DMS53 (cell line): ENCODE measurements around the gene TRMT11.
"Not testable (repeated sequence)": the region's sequence is repeated elsewhere in the genome, so short reads cannot be mapped to it uniquely, and the experiment has no call there.

ENCODE experiments used
- DNase-seq: peaks from one replicate; lab custom pipeline; 2025; lab: John Stamatoyannopoulos, UW

TRMT11 gene

DNA sequence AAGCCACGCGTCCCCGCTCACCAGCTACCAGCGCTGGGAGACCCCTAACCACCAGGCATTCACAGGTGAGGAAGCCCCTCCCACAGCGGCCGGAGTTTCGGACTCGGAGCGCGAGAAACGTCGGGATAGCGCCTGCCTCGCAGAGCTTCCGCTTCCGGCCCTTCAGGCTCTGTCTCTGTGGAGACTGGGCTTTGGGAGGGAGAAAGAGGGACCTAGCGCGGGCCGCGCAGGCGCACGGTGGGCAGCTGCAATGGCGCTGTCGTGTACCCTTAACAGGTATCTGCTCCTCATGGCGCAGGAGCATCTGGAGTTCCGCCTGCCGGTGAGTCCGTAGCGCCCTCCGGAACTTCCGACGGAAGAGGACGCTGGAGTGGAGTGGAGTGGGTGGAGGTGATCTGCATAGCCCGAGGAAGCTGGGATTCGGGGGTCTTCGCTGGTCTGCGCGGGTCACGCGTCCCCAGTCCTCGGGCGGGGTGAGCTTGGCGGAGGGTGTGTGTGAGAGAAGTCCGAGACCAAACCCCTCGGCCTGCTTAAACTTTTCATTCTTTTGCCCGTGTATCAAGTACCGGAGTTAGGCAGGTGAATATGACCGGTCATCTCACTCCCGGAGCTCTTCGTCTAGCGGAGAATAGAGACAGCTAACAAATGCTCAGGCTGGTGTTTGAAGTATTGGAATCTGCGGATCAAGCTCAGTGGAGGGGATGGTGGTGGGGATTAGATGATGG lies at the start of gene TRMT11:
TSS of gene TRMT11 (plus strand) at position 240 of the 725 bp plus-strand sequence. CDS start at position 251, 11 bp downstream.
- DNase-seq = peak; percentile 96

- no peak for DNase-seq
Observed at GRCh38 chr6:125939026-125939425, 47.3 kb upstream of the TRMT11 start.

DNA sequence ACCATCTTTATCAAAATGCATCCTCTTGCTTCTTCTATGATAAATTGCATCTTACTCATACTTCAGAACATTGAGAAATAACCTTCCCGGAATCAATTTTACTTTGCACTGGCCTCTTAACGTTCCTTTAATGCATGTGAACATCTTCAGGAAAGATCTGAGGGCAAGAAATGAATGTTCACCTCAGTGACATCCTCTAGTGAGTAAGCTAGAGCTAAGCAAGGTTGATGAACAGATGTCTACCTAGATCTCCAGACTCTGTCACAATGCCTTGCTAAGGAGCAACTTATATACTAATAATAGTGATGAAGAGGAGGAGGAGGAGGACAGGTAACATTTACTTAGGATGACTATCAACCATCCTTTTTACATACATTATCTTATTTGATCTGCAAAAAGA lies 46.5 kb upstream of the TRMT11 start:
- DNase-seq = no peak

DNA sequence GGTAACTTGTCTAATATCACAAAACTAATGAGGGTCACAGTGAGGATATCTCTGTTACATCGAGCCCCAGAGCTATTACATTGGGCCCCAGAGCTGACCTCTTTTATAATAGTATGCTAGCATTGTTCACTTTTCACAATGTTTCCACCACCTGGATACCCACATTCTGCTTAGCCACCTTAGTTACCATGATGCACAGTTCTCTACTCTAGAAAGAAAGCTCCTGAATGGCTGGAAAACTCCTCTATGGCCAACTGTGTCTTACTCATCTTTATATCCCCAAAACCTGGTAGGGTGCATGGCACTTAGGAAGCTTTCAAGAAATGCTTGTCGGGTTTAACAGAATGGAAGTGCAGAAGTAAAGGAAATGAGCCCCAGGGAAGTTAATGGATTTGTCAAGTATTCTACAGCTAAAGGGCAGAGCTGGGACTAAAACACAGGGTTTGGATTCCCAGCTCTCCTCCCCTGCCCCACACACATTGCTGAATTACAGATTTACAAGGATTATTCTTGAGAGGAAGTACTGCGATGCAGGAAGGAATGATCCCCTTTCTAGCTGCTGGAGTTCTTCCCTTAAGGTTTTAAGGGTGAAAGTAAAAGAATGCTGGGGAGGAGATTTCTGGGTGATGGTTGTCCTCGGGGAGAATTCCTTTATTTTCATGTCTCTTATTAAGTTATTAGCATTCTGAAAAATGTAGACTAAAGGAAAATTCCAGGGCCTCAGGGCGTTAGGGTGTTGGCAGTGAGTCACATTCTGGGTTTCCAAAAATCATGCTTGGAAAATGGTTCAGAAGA lies 45.9 kb upstream of the TRMT11 start:
- DNase-seq = no peak

GRCh38 chr6:125942672-125943527 lies 43.4 kb upstream of the TRMT11 start:
- peak; percentile 16 for DNase-seq

DNA sequence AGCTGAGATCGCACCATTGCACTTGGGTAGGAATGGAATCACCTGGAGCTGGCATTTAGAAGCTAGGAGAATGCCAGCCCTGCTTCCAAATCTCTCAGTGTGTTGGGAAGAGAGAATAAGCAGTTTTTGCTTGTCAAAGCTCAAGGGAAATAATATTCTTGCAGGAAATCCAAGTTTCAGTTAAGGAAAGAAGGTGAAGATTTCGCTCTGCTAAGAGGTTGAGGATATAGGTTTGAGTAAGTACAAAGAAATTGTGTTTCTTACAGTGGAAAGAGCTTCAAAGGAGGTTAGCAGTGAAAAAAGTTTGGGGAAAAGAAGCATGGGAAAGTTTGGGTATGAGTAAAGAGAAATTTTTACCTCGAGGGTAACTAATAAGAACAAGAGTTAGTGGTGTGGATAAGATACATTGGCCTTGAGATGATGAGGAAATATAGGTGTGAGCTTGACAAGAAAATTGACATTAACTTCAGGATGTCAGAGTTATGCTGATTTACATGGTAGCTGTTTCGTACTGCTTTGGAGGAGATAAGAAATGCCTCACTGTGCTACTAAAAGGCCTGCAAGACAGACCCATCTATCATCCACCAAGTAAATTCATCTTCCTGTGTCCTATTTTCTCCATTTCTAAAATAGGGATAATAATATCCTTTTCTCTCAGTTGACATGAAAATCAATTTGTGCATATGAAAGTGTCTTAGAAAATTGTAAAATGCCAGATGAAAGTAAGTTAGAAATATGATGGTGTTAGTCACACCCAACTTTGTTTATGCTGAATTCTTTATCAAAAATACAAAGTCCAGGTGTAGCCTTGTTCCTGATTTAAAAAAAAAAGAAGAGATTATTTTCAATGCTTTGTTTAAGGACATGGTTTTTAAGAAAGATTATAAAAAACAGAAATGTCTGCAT lies 42.6 kb upstream of the TRMT11 start:
- no peak for DNase-seq

DNA sequence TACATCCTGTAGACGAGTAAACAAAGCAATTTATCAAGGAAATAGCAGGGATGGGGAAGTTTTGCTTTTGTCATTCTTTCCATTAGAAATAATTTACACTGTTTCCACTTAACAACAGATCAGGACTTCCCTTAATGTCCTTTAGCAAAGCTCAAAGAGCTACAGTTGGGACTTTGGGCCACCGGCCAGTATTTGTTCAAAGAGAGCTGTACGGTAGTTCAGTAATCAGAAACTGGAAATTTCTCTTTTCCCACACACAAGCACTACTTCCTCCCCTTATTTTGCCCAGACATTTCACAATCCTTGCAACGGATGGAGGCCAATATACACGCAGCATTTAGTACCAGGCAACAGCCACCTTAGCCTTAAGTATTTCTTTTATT lies 41.9 kb upstream of the TRMT11 start:
- DNase-seq = peak; percentile 43

GRCh38 chr6:125944896-125945295 lies 41.4 kb upstream of the TRMT11 start:
- DNase-seq = no peak

DNA sequence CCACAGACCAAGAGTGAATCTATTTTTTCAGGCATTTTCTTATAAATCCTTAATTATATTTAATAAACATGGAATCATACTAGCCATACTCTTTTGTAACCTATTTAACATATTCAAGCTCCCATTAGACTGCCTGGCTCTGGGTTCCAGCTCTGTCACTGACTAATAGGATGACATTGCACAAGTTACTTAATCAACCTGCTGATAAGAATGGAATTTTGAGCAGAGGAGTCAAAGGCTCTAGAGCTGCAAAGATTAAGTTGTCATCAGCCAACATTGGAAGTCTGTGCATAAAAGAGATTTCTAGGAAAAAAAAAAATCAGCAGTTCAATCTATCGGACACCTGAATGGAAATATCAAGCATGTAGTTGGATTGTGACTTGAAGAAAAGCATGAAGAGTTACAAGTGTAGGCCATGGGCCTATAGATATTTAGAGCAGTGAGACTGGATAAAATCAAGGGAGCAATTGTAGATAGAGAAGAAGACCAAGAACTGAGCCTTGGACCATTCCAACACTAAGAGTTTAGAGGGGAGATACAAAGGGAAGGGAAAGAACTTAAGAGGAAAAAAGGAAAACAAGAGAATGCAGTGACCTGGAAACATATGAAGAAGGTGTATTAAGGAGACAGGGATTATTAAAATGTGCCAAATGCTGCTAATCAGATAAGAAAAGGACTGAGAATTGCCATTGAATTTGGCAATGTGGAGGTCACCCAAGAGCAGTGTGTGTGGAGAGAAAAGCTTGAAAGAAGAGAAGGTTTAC lies 40.8 kb upstream of the TRMT11 start:
- DNase-seq = no peak

DNA sequence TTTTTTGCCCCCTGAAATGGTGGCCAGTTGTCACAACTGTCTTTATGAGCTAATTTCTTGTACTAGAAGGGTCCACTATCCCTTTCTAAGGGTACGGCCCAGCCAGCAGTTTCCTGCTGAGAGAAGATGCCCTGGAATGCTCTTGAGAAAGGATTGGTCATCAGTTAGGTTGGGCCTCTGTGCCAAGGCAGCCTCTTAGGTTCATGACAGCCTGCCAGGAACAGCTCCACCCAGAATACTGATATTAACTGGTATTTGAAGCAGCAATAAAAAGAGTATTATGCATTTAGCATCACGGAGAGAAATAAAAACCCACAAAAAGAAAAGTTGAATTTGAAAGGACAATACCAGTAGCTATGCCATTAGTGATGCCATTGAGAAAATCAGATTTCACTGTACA lies 38.7 kb upstream of the TRMT11 start:
- DNase-seq = peak; percentile 3

DNA sequence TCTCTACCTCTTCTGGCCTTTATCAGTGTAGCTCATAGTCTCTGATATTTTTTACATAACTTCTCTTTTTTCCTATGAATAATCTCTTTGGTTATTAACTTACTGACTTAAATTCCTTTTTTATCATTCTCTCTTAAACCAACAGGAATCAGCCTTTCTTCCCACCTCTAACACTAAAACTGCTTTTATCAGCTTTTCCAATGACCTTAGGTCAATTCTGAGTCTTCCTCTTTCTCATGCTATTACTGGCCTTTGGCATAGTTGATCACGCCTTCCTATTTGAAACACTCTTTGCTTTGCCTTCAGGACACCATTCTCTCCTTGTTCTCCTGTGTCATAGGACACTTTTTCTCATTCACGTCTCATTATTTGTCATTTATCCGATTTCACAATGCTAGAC lies 37.9 kb upstream of the TRMT11 start:
- no peak for DNase-seq

DNA sequence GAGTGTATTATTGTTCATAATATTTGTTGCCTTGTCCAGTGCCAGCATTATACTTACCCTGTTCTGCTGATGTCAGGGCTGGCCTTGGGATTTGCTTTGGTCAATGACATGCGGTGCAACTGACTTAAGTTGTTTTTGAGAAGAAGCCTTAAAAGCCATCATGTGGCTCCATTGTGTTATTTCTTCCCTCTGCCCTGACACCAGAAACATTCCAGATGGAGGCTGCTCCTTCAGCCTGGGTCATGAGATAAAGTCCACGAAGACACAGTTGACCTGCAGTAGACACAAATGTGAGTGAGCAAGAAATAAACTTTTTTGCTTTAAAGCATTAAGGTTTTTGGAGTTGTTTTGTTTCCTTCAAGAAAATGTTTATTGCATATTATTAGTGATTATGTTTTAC lies 37.3 kb upstream of the TRMT11 start:
- DNase-seq = no peak

GRCh38 chr6:125950293-125950692 lies 36.0 kb upstream of the TRMT11 start:
- no peak for DNase-seq

GRCh38 chr6:125950716-125951115 lies 35.6 kb upstream of the TRMT11 start:
- not testable (repeated sequence) for DNase-seq

- no peak for DNase-seq
Observed at GRCh38 chr6:125951323-125951722, 35.0 kb upstream of the TRMT11 start.

DNA sequence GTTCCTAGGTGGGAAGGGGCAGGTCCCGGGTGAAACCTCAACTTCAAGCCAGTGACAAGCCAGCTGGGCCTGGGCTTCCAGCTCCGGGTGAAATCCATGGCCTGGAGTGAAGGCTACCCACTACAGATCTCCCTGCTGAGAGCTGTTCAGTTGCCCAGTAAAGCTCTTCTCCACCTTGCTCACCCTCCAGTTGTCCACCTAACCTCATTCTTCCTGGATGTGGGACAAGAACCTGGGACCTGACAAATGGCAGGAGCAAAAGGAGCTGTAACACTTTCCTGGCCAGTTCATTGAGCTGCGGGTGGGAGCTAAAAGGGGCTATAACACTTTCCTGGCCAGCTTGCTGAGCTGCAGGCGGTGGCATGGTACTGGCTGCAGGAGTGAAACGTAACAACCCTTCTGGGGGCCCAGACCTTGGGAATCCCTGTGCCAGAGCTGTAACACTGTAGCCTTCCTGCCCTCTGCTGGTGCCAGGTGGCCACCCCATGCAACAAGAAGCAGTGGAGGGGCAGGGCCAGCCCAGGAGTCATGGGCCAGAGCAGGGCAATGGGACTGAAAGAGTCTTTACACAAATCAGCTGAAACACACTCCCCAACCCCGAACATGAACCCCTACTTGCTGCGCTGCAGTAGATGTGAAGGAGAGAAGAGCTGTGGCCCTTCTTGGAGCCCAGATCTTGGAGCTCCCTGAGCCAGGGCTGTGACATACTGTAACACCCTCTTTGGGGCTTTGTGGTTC lies 33.4 kb upstream of the TRMT11 start:
- DNase-seq = peak; percentile 61

GRCh38 chr6:125953502-125953875 lies 32.9 kb upstream of the TRMT11 start:
- peak; percentile 90 for DNase-seq

DNA sequence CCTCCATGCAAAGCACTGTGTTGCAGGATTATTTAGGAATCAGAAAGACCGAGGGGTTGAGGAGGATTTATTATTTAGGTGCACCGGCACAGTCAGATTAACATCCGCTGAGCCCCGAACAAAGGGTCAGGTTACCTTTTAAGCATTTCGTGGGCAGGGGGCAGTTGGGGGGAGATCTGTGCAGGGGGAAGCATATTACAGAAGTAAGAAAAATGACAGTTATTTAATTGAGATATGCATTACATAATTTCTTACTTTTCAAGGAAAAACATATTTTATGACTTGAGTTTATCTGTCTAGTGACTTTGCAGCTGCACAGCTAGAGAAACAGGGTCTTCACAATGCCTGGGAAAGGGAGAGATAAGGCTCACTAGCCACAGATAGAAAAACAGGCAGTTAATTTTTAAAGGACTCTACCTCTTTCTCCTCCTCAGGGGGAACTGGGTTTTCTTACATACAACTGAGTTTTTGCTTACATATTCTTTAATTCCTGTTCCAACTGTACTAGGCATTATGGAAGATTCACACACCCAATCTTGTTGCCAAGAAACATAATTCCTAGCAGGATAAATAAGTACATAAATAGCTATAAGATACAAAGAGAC lies 31.5 kb upstream of the TRMT11 start:
- no peak for DNase-seq

DNA sequence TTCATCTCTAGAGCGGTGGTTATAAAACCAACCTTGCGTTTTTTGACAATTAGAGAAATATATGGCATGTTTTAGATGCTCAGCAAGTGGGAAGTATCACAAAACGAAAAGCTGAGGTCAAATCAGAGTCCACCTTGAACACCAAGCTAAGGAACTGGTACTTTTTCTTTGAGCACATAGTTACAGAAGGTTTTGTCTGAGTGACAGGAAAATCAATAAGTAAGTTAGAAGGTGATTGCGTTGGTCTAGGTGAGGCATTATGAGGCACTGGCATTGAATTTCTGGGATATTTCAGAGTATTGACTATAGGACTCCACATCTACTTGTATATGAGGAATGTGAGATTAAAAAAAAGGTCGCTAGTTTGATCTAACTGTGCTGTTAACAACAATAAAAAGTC lies 30.4 kb upstream of the TRMT11 start:
- DNase-seq = no peak
